H9 (cell line): ENCODE data around the gene POU2AF1. TPM values are rescaled to one million over a fixed set of nuclear protein-coding genes. Genes with fewer than 3 reads are reported as not detected.

Experiments
- DNase-seq: peaks from one replicate; pipeline ENCODE4 v3.0.0-alpha.2; 2017
- H2AFZ ChIP-seq: one replicate; pipeline ENCODE4 v1.6.1; 2013; ENCODE audit warnings: mild to moderate bottlenecking, low read length, control low read depth, moderate library complexity
- H2AK5ac ChIP-seq: 2 replicates; pipeline ENCODE4 v1.6.1; 2013; ENCODE audit warnings: low read length, control low read depth, mixed read lengths; ENCODE audit not compliant: insufficient read length
- H2BK120ac ChIP-seq: one replicate; pipeline ENCODE4 v1.6.1; 2013; ENCODE audit warnings: low read depth, mild to moderate bottlenecking, low read length, control low read depth, inconsistent platforms; ENCODE audit not compliant: poor library complexity, severe bottlenecking
- H2BK12ac ChIP-seq: 2 replicates; pipeline ENCODE4 v1.6.1; 2013; ENCODE audit warnings: low read length, control low read depth, mixed read lengths, low read depth; ENCODE audit not compliant: insufficient read length
- H2BK15ac ChIP-seq: 2 replicates; pipeline ENCODE4 v1.6.1; 2013; ENCODE audit warnings: low read depth, low read length, control low read depth
- H2BK20ac ChIP-seq: one replicate; pipeline ENCODE4 v1.6.1; 2013; ENCODE audit warnings: low read depth, mild to moderate bottlenecking, low read length, control low read depth, inconsistent platforms; ENCODE audit not compliant: poor library complexity, severe bottlenecking
- H2BK5ac ChIP-seq: 2 replicates; pipeline ENCODE4 v1.6.1; 2013; ENCODE audit warnings: low read length, control low read depth, mixed read lengths; ENCODE audit not compliant: insufficient read length
- H3K14ac ChIP-seq: 2 replicates; pipeline ENCODE4 v1.6.1; 2013; ENCODE audit warnings: low read length, control low read depth; ENCODE audit not compliant: insufficient read depth
- H3K18ac ChIP-seq: 2 replicates; pipeline ENCODE4 v1.6.1; 2013; ENCODE audit warnings: low read depth, mild to moderate bottlenecking, mixed read lengths, low read length, control low read depth; ENCODE audit not compliant: insufficient read length
- H3K23ac ChIP-seq: 2 replicates; pipeline ENCODE4 v1.6.1; 2013; ENCODE audit warnings: low read length, control low read depth, mixed read lengths, low read depth; ENCODE audit not compliant: insufficient read length
- H3K23me2 ChIP-seq: 2 replicates; pipeline ENCODE4 v1.6.1; 2013; ENCODE audit warnings: low read depth, mild to moderate bottlenecking, mixed read lengths, low read length, control low read depth; ENCODE audit not compliant: insufficient read length, poor library complexity, severe bottlenecking
- H3K27ac ChIP-seq: 2 replicates; pipeline ENCODE4 v1.5.1; 2013; ENCODE audit warnings: low read length, control low read depth, mixed read lengths, low read depth; ENCODE audit not compliant: insufficient read length
- H3K27me3 ChIP-seq: 2 replicates; pipeline ENCODE4 v1.6.1; 2013; ENCODE audit warnings: low read length, control low read depth, inconsistent platforms; ENCODE audit not compliant: insufficient read depth
- H3K4ac ChIP-seq: 2 replicates; pipeline ENCODE4 v1.6.1; 2013; ENCODE audit warnings: low read depth, mild to moderate bottlenecking, control low read depth, inconsistent platforms, low read length, moderate library complexity
- H3K4me1 ChIP-seq: 2 replicates; pipeline ENCODE4 v1.6.1; 2013; ENCODE audit warnings: low read length, control low read depth, inconsistent platforms; ENCODE audit not compliant: insufficient read depth
- H3K4me2 ChIP-seq: 2 replicates; pipeline ENCODE4 v1.6.1; 2013; ENCODE audit warnings: low read length, control low read depth, mixed read lengths; ENCODE audit not compliant: insufficient read length, insufficient read depth
- H3K56ac ChIP-seq: 2 replicates; pipeline ENCODE4 v1.6.1; 2013; ENCODE audit warnings: low read depth, mild to moderate bottlenecking, mixed read lengths, low read length, control low read depth; ENCODE audit not compliant: insufficient read length
- H3K79me1 ChIP-seq: 2 replicates; pipeline ENCODE4 v1.6.1; 2013; ENCODE audit warnings: low read depth, mild to moderate bottlenecking, moderate library complexity, low read length, control low read depth, inconsistent platforms; ENCODE audit not compliant: insufficient read depth, poor library complexity, severe bottlenecking
- H3K79me2 ChIP-seq: 2 replicates; pipeline ENCODE4 v1.6.1; 2013; ENCODE audit warnings: low read length, control low read depth, inconsistent platforms; ENCODE audit not compliant: insufficient read depth
- H3K9ac ChIP-seq: 2 replicates; pipeline ENCODE4 v1.6.1; 2013; ENCODE audit warnings: low read length, control low read depth, mixed read lengths; ENCODE audit not compliant: insufficient read length; ENCODE audit errors: extremely low read depth
- H3K9me3 ChIP-seq: one replicate; pipeline ENCODE4 v1.6.1; 2013; ENCODE audit warnings: low read depth, low read length, inconsistent platforms; ENCODE audit not compliant: control insufficient read depth
- H3T11ph ChIP-seq: one replicate; pipeline ENCODE4 v1.6.1; 2013; ENCODE audit warnings: mild to moderate bottlenecking, low read length, control low read depth, inconsistent platforms
- H4K20me1 ChIP-seq: one replicate; pipeline ENCODE4 v1.6.1; 2013; ENCODE audit not compliant: control insufficient read depth, insufficient read length, insufficient read depth
- H4K5ac ChIP-seq: 2 replicates; pipeline ENCODE4 v1.6.1; 2013; ENCODE audit warnings: low read depth, mild to moderate bottlenecking, mixed read lengths, low read length, control low read depth; ENCODE audit not compliant: insufficient read length
- H4K8ac ChIP-seq: replicated peaks from 2 replicates; pipeline ENCODE4 v1.6.1; 2013; ENCODE audit warnings: low read length, control low read depth, mixed read lengths, low read depth; ENCODE audit not compliant: insufficient read length
- H4K91ac ChIP-seq: 2 replicates; pipeline ENCODE4 v1.6.1; 2013; ENCODE audit warnings: low read depth, mild to moderate bottlenecking, moderate library complexity, mixed read lengths, low read length, control low read depth; ENCODE audit not compliant: insufficient read length
- H3K27ac Mint-ChIP-seq, 3 experiments: 2 replicates in 2 of 3; 3 replicates in 1 of 3; pipeline ENCODE4 v1.8.0; 2020 to 2021; ENCODE audit warnings: mixed read lengths in 3 of 3, mild to moderate bottlenecking in 1 of 3, moderate library complexity in 1 of 3
- H3K27me3 Mint-ChIP-seq: 2 replicates; pipeline ENCODE4 v1.8.0; 2021; ENCODE audit warnings: low read depth, mild to moderate bottlenecking, moderate library complexity, mixed read lengths
- H3K36me3 Mint-ChIP-seq, 3 experiments: 2 replicates in 2 of 3; 3 replicates in 1 of 3; pipeline ENCODE4 v1.8.0; 2020 to 2021; ENCODE audit warnings: low read depth in 3 of 3, mixed read lengths in 3 of 3; ENCODE audit not compliant: insufficient read depth in 1 of 3
- H3K4me1 Mint-ChIP-seq, 2 experiments: 2 replicates each; pipeline ENCODE4 v1.8.0; 2020; ENCODE audit warnings: mixed read lengths in 2 of 2
- H3K4me3 Mint-ChIP-seq, 2 experiments: 2 replicates in 1 of 2; 3 replicates in 1 of 2; pipeline ENCODE4 v1.8.0; 2020 to 2021; ENCODE audit warnings: mild to moderate bottlenecking in 2 of 2, mixed read lengths in 2 of 2, moderate library complexity in 1 of 2
- H3K9me3 Mint-ChIP-seq, 2 experiments: 2 replicates in 1 of 2; 3 replicates in 1 of 2; pipeline ENCODE4 v1.8.0; 2020; ENCODE audit warnings: mild to moderate bottlenecking in 2 of 2, mixed read lengths in 2 of 2, moderate library complexity in 1 of 2
- CTCF ChIP-seq: fragments of 200-600 bp; sonication (generic); conservative IDR thresholded peaks from 3 replicates; pipeline ENCODE4 v1.8.0; 2021; ENCODE audit warnings: antibody characterized with exemption, mild to moderate bottlenecking
- total RNA-seq: library from RNA; stranded (reverse); gene quantifications from 2 replicates; pipeline ENCODE4 v1.2.1, GENCODE V29; 2021

Gene POU2AF1
- total RNA-seq, 1 experiment from 2014 or later = not detected

- H3K27me3 Mint-ChIP-seq = no peaks in the 10 kb centered on the region; the same call in none of the 2 replicates
- Histone ChIP-seq H2BK15ac (no peak overlapping the region), H2AK5ac (no peak overlapping the region), H3K4me2 (no peak overlapping the region), H4K20me1 (no peaks in the 10 kb centered on the region), H2BK5ac (no peak overlapping the region), H2BK120ac (no peak overlapping the region), H3K23me2 (no peaks in the 10 kb centered on the region), H3K23ac (no peak overlapping the region), H3K56ac (no peak overlapping the region), H3K14ac (no peak overlapping the region), H2BK12ac (no peak overlapping the region), H4K91ac (no peak overlapping the region), H3K4ac (no peak overlapping the region), H2BK20ac (no peak overlapping the region), H3K9ac (no peak overlapping the region), H3K27ac (no peak overlapping the region), H2AFZ (no peak overlapping the region), H3K79me1 (no peaks in the 10 kb centered on the region), H3K9me3 (no peaks in the 10 kb centered on the region), H4K8ac (no peak overlapping the region), H3K4me1 (no peaks in the 10 kb centered on the region), H3T11ph (no peak overlapping the region), H3K79me2 (no peaks in the 10 kb centered on the region), H4K5ac (no peak overlapping the region), H3K18ac (no peak overlapping the region), H3K27me3 (no peaks in the 10 kb centered on the region)
- H3K27ac Mint-ChIP-seq = no peak overlapping the region
- no peaks in the 10 kb centered on the region for H3K9me3 Mint-ChIP-seq
- H3K4me1 Mint-ChIP-seq = no peaks in the 10 kb centered on the region
- no peak for DNase-seq
- no peak for TF ChIP-seq CTCF
- H3K36me3 Mint-ChIP-seq = no peaks in the 10 kb centered on the region
- H3K4me3 Mint-ChIP-seq = no peak overlapping the region
Measured at GRCh38 chr11:111393585-111393984, 14.5 kb upstream of the POU2AF1 start.
